ENCODE results near the gene SH3PXD2B. TPM values are rescaled to one million over a fixed set of nuclear protein-coding genes. Genes with fewer than 3 reads are reported as not detected.

Gene SH3PXD2B
- total and polyA plus RNA-seq, 10 of the 15 experiments (the other 5 are each of a cell fraction or from before 2014, with no cell fraction given), result 0.05 to 1.6 (median 0.57) TPM

DNA sequence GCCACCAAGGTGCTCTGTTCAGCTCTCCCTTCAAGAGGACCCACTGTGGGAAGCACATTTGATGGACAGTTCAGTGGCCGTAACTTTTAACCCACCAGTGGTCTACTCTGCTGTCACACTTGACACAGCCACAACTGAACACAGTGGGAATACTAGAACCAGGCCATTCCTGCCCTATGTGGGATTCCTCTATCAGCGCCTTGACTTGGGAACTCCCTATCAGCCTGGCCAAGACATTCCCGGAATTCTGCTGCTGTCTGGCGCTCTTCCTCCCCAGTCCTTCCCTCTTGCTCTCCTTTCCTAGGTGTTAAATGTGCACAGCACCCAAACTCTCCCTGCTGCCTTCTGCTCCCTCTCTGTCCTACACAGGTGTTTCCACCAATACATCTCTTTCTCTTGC, 23.1 kb upstream of the SH3PXD2B start (continued):
- TF ChIP-seq, protein P1, sequence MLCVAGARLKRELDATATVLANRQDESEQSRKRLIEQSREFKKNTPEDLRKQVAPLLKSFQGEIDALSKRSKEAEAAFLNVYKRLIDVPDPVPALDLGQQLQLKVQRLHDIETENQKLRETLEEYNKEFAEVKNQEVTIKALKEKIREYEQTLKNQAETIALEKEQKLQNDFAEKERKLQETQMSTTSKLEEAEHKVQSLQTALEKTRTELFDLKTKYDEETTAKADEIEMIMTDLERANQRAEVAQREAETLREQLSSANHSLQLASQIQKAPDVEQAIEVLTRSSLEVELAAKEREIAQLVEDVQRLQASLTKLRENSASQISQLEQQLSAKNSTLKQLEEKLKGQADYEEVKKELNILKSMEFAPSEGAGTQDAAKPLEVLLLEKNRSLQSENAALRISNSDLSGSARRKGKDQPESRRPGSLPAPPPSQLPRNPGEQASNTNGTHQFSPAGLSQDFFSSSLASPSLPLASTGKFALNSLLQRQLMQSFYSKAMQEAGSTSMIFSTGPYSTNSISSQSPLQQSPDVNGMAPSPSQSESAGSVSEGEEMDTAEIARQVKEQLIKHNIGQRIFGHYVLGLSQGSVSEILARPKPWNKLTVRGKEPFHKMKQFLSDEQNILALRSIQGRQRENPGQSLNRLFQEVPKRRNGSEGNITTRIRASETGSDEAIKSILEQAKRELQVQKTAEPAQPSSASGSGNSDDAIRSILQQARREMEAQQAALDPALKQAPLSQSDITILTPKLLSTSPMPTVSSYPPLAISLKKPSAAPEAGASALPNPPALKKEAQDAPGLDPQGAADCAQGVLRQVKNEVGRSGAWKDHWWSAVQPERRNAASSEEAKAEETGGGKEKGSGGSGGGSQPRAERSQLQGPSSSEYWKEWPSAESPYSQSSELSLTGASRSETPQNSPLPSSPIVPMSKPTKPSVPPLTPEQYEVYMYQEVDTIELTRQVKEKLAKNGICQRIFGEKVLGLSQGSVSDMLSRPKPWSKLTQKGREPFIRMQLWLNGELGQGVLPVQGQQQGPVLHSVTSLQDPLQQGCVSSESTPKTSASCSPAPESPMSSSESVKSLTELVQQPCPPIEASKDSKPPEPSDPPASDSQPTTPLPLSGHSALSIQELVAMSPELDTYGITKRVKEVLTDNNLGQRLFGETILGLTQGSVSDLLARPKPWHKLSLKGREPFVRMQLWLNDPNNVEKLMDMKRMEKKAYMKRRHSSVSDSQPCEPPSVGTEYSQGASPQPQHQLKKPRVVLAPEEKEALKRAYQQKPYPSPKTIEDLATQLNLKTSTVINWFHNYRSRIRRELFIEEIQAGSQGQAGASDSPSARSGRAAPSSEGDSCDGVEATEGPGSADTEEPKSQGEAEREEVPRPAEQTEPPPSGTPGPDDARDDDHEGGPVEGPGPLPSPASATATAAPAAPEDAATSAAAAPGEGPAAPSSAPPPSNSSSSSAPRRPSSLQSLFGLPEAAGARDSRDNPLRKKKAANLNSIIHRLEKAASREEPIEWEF (IDR thresholded peaks at IDR 0.05; ENCODE audit: insufficient replicate concordance, low read depth, low read length), result no peak
- TF ChIP-seq TCF3 (IDR thresholded peaks at IDR 0.05; ENCODE audit: borderline replicate concordance, insufficient read depth, low read depth, low read length) (no peak), RUNX3 (IDR thresholded peaks at IDR 0.05; ENCODE audit: low read length) (no peak), FOXM1 (IDR thresholded peaks at IDR 0.05; ENCODE audit: low read depth, low read length) (no peak)

DNA sequence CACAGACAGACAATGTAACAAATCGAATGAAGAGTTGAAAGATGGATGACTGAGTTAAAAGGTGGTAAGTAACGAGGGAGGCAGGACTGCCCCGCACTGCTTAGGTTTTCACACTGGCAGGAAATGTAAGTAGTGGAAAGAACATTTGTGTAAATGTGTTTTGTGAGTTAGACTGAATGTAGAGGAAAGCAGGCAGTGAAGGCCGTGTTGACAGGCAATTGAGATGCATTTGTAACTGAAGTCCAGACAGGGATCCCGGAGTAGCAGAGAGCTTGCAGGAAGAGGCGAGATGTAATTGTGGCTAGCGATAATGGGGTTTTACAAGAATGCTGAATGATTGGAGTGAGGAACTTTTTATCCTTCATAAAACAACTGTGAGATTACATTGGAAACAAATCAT, 20.0 kb upstream of the SH3PXD2B start:
- 46% methylated on average over 7 of the region's 7 CpGs for WGBS (ENCODE audit: insufficient coverage, insufficient replicate concordance, low lambda C conversion rate, missing lambda C conversion rate)
- Histone ChIP-seq H3K27ac (ENCODE audit: control insufficient read depth, insufficient read depth) (no peak overlapping the region), H4K20me1 (ENCODE audit: control insufficient read depth, insufficient read depth) (no peaks in the 10 kb centered on the region), H3K79me2 (ENCODE audit: control insufficient read depth, insufficient read depth, low read length) (no peaks in the 10 kb centered on the region), H3K4me2 (ENCODE audit: control insufficient read depth, insufficient read depth) (no peak overlapping the region), H3K4me3 (no peak overlapping the region), H3K4me1 (ENCODE audit: control insufficient read depth, insufficient read depth, low read length) (no peaks in the 10 kb centered on the region), H3K9me3 (replicated peaks; ENCODE audit: control insufficient read depth, insufficient read depth, low read length) (no peaks in the 10 kb centered on the region), H2AFZ (ENCODE audit: control insufficient read depth, low read depth, low read length) (no peak overlapping the region), H3K36me3 (ENCODE audit: control insufficient read depth in 2 of 2, insufficient read depth in 2 of 2, low read length in 1 of 2) (no peaks in the 10 kb centered on the region), H3K27me3 (replicated peaks in 1 of 2; ENCODE audit: control insufficient read depth in 2 of 2, insufficient read depth in 2 of 2, low read length in 1 of 2) (peaks cover 0 to 4% of the 10 kb centered on the region in 2 experiments; a peak in 3 of 4 replicates), H3K9ac (ENCODE audit: control insufficient read depth, insufficient read depth, low read length) (no peak overlapping the region)
- DNase-seq (ENCODE audit: low read depth, low spot score) (no peak), ATAC-seq (no peak), FAIRE-seq (no peak)
- in situ Hi-C loops (cut with MboI) (loop anchor here (10.0 kb wide), 1 partner anchor 451 kb away; no protein-coding TSS in a partner anchor), intact Hi-C loops (cut with micrococcal nuclease; ENCODE audit: unreplicated experiment) (no loop called here)
- SMC1A ChIA-PET (ENCODE audit: uncharacterized antibody, unreplicated experiment), result interaction anchor here (1.7 kb wide), 1 partner anchor 9 kb away, joined by 4 read pairs; no protein-coding TSS in a partner anchor
- CTCF ChIA-PET, result interaction anchor here (1.2 to 1.8 kb wide), 4 partner anchors 14 to 457 kb away, joined by 3 to 11 read pairs (median 5); no protein-coding TSS in a partner anchor
- RAD21 ChIA-PET (ENCODE audit: unreplicated experiment), result no interaction called here
- no TSS peak for BruUV-seq (replicated peaks)
- POLR2A ChIA-PET, result no interaction called here
- TF ChIP-seq, protein P2, sequence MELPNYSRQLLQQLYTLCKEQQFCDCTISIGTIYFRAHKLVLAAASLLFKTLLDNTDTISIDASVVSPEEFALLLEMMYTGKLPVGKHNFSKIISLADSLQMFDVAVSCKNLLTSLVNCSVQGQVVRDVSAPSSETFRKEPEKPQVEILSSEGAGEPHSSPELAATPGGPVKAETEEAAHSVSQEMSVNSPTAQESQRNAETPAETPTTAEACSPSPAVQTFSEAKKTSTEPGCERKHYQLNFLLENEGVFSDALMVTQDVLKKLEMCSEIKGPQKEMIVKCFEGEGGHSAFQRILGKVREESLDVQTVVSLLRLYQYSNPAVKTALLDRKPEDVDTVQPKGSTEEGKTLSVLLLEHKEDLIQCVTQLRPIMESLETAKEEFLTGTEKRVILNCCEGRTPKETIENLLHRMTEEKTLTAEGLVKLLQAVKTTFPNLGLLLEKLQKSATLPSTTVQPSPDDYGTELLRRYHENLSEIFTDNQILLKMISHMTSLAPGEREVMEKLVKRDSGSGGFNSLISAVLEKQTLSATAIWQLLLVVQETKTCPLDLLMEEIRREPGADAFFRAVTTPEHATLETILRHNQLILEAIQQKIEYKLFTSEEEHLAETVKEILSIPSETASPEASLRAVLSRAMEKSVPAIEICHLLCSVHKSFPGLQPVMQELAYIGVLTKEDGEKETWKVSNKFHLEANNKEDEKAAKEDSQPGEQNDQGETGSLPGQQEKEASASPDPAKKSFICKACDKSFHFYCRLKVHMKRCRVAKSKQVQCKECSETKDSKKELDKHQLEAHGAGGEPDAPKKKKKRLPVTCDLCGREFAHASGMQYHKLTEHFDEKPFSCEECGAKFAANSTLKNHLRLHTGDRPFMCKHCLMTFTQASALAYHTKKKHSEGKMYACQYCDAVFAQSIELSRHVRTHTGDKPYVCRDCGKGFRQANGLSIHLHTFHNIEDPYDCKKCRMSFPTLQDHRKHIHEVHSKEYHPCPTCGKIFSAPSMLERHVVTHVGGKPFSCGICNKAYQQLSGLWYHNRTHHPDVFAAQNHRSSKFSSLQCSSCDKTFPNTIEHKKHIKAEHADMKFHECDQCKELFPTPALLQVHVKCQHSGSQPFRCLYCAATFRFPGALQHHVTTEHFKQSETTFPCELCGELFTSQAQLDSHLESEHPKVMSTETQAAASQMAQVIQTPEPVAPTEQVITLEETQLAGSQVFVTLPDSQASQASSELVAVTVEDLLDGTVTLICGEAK (IDR thresholded peaks at IDR 0.05; ENCODE audit: borderline replicate concordance), result no peak
- TF ChIP-seq, protein P3, sequence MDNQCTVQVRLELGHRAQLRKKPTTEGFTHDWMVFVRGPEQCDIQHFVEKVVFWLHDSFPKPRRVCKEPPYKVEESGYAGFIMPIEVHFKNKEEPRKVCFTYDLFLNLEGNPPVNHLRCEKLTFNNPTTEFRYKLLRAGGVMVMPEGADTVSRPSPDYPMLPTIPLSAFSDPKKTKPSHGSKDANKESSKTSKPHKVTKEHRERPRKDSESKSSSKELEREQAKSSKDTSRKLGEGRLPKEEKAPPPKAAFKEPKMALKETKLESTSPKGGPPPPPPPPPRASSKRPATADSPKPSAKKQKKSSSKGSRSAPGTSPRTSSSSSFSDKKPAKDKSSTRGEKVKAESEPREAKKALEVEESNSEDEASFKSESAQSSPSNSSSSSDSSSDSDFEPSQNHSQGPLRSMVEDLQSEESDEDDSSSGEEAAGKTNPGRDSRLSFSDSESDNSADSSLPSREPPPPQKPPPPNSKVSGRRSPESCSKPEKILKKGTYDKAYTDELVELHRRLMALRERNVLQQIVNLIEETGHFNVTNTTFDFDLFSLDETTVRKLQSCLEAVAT (IDR thresholded peaks at IDR 0.05), result no peak
- no peak for TF ChIP-seq SIN3A (IDR thresholded peaks at IDR 0.05; ENCODE audit: low read depth, low read length)
- TF ChIP-seq TCF3 (IDR thresholded peaks at IDR 0.05; ENCODE audit: borderline replicate concordance, insufficient read depth, low read depth, low read length), result no peak
- TF ChIP-seq RAD51 (IDR thresholded peaks at IDR 0.05), result no peak
- TF ChIP-seq CREB1 (IDR thresholded peaks at IDR 0.05; ENCODE audit: low read depth), result no peak
- TF ChIP-seq EGR1 (IDR thresholded peaks at IDR 0.05; ENCODE audit: borderline replicate concordance in 1 of 2, low read depth in 2 of 2, low read length in 2 of 2), result no peak
- no peak for TF ChIP-seq RCOR1 (conservative IDR thresholded peaks at IDR 0.05; ENCODE audit: low read depth, low read length)
- no peak for TF ChIP-seq POLR2AphosphoS2 (IDR thresholded peaks at IDR 0.05; ENCODE audit: low read depth, low read length)

All from GM12878 (cell line).